ENCODE results near the gene SCAI.

- no peak for TF ChIP-seq OSR1 (CRISPR knock-in tag; IDR thresholded peaks at IDR 0.05)
- TF ChIP-seq GLIS3 (CRISPR knock-in tag; IDR thresholded peaks at IDR 0.05), result no peak
- no peak for TF ChIP-seq RARB (CRISPR knock-in tag; IDR thresholded peaks at IDR 0.05)
- no peak for TF ChIP-seq ZNF70 (CRISPR knock-in tag; IDR thresholded peaks at IDR 0.05)
- no peak for TF ChIP-seq ARNTL (CRISPR knock-in tag; IDR thresholded peaks at IDR 0.05; ENCODE audit: borderline replicate concordance, low read depth)
- no peak for TF ChIP-seq ZFP30 (CRISPR knock-in tag; IDR thresholded peaks at IDR 0.05)
- no peak for TF ChIP-seq ZNF8 (CRISPR knock-in tag; IDR thresholded peaks at IDR 0.05)
- TF ChIP-seq, protein P1, sequence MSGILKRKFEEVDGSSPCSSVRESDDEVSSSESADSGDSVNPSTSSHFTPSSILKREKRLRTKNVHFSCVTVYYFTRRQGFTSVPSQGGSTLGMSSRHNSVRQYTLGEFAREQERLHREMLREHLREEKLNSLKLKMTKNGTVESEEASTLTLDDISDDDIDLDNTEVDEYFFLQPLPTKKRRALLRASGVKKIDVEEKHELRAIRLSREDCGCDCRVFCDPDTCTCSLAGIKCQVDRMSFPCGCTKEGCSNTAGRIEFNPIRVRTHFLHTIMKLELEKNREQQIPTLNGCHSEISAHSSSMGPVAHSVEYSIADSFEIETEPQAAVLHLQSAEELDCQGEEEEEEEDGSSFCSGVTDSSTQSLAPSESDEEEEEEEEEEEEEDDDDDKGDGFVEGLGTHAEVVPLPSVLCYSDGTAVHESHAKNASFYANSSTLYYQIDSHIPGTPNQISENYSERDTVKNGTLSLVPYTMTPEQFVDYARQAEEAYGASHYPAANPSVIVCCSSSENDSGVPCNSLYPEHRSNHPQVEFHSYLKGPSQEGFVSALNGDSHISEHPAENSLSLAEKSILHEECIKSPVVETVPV (CRISPR knock-in tag; IDR thresholded peaks at IDR 0.05), result no peak
- TF ChIP-seq PATZ1 (CRISPR knock-in tag; IDR thresholded peaks at IDR 0.05; ENCODE audit: borderline replicate concordance), result no peak
- no peak for TF ChIP-seq POU6F1 (CRISPR knock-in tag; IDR thresholded peaks at IDR 0.05; ENCODE audit: borderline replicate concordance, low read depth)
Observed at GRCh38 chr9:124894741-124895170, 248.6 kb downstream of the SCAI start.

All from SK-N-SH treated with all-trans-retinoic acid at 6 μM for 48 hours (cell line).